K562 treated with DMSO at 1 percent for 12 hours (cell line): ENCODE measurements around the gene FARP2. TPM values are rescaled to one million over a fixed set of nuclear protein-coding genes. Genes with fewer than 3 reads are reported as not detected.

Source experiments
- total RNA-seq: library from RNA; unstranded; fragments of 300-600 nt; gene quantifications from 2 replicates; pipeline ENCODE4 v1.2.3, GENCODE V29; 2022; ENCODE audit not compliant: insufficient read depth

The FARP2 gene, protein sequence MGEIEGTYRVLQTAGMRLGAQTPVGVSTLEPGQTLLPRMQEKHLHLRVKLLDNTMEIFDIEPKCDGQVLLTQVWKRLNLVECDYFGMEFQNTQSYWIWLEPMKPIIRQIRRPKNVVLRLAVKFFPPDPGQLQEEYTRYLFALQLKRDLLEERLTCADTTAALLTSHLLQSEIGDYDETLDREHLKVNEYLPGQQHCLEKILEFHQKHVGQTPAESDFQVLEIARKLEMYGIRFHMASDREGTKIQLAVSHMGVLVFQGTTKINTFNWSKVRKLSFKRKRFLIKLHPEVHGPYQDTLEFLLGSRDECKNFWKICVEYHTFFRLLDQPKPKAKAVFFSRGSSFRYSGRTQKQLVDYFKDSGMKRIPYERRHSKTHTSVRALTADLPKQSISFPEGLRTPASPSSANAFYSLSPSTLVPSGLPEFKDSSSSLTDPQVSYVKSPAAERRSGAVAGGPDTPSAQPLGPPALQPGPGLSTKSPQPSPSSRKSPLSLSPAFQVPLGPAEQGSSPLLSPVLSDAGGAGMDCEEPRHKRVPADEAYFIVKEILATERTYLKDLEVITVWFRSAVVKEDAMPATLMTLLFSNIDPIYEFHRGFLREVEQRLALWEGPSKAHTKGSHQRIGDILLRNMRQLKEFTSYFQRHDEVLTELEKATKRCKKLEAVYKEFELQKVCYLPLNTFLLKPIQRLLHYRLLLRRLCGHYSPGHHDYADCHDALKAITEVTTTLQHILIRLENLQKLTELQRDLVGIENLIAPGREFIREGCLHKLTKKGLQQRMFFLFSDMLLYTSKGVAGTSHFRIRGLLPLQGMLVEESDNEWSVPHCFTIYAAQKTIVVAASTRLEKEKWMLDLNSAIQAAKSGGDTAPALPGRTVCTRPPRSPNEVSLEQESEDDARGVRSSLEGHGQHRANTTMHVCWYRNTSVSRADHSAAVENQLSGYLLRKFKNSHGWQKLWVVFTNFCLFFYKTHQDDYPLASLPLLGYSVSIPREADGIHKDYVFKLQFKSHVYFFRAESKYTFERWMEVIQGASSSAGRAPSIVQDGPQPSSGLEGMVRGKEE
- 4.6 and 20.2 TPM in 2 replicates for total RNA-seq

DNA sequence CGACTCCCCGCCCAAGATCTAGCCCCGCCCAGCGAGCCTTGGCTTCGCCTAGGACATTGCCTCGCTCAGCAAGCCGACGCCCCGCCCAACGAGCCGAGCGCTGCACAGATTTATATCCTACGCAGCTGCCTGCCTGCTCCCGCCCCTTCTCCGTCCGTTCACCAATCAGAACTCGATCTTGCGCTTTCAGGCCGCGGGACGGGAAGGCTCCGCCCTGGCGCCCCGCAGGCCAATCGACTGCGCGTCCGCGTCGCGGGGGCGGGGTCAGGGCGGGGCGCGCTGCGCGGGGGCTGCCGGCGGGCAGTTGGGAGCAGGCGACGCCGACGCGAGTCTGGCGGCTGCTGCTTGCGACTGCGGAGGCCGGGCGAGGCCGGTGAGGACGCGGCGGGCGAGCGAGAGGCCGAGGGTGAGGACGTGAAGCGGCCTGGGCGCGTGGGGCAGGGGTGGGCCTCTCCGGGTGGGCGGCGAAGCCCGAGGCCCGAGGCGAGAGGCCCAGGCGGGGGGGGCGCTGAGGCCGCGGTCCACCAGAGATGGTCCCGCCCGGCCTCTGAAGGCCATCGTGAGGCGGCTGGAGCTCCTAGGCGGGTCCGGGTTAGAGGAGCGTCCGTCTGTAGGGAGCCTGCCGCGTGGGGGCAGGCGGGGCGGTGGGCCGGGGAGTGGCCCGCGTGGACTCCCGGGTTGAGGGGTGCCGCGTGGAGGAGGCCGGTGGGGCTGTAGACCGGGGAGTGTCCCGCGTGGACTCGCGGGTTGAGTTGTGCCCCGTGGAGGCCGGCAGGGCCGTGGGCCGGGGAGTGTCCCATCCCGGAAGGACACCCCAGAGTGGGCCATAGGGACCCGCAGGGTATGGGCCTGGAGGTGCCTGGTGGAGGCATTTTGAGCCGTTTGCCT, at the start of gene FARP2:
Gene FARP2 (plus strand): TSS at position 303 of the 888 bp plus-strand sequence. CDS start 16,823 bp downstream, outside the sequence.

DNA sequence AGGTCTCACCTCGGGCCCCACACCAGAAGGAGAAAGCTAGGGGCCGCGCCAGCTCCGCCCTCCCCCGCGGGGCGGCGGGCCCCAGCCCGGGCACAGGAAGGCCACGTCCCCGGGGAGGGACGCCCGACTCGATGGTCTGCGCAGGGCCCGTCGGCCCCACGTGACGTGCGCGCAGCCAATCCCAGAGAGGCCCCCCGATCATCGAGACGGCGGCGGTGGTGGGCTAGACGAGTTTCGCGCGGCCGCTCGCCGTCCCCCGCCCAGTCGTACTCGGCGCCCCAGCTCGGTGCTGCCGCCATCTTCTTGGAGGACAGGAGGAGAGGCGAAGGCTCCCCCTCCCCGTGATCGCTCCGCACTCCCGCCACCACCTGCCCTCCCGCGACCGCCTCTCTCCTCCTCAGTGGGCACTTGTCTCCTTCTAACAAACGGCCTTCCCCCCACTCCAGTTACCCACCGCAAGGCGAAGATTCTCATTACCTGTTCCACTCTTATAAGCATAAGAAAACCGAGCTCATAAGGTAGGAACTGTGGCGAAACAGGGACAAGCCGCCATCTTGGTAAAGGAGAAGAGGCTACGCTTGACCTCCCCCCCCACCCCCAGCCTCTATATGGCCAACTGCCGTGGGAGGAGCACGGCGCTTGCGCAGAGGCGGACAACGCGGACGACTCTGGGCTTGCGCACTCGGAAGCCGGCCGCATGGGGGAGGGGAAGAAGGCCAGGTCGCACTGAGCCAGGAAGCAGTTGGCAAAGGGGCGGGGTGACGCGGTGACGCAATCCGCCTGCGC, 40.8 kb upstream of the FARP2 start, which contains the start of gene HDLBP:
Gene HDLBP (minus strand): TSS at position 580 of the 786 bp plus-strand sequence. CDS start 48,803 bp downstream, outside the sequence.

DNA sequence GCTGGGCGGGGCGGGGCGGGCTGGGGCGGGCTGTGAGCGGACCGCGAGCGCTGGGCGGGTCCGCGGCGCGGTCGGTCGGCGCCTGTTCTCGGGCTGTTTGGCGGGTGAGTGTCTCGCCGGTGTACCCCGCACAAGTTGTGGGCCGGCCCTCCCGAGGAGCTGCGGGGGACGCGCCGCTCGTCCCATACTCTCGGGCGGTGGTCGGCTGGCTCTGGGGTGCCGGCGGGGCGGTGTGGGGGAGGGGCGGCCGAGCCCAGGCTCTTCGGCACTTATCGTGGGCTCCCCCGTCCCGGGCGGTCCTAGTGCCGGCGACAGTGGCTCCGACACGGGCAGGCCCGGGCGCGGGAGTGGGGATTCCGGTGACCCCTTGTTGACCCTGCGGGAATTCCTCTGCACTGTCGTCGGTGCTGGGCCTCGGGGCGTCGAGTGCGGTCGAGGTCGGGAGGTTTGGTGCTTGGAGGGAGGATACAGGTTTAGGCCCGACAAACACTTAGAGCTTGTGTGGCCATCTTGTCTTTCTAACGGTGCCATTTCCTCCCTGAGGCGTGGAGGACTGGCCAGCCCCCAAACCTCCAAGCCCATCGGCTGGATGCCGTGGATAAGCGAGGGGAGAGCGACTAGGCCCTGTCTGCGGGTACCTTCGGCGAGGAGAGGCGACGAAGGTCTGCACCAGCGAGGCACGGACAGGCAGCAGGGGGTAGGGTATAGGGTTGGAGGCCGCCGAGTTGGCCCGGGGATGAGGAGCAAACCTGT, 40.0 kb upstream of the FARP2 start, which contains the start of gene SEPTIN2:
Gene SEPTIN2 (plus strand): TSS at position 47 of the 753 bp plus-strand sequence. CDS start 8,308 bp downstream, outside the sequence.

DNA sequence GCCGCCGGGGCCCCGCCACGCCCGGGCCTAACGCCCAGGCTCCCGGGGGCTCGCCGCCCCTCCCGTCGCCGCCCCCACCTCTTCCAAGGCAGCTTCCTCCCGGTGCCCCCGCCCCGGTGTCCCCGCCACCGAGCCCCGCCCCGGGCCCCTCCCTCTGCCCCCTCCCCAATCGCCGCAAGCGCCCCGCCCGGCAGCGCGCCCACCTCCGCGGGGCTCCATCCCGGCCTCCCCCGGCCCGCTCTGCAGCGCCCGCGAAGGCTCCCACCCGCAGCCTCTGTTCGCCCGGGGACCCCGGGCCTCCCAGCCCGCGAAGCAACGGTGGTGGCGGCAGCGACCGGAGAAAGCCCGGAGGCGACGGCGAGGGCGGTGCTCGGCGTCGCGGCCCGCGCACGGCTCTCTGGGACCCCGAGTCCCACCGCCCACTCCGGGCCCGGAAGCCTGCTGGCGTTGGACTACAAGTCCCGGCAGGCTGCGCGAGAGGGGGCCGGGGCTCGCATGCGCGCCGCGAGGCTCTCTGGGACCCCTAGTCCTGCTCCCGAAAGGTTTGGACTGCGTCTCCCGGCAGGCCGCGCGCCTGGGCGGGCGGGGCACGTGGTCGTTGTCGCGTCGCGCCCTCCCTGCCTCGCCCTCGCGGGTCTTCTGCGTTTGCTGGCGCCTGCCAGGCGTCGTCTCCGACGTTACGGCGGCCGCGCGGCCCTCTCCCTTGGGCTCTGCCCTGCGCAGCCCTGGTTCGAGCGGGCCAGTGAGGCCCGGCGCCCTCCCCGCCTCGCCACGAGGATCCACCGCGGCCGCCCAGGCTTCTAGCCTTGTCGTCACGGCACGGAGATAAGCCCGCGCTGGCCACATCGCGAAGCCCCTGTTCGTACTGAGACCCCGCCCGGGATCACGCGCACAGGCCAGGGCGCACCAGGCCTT, 152.4 kb downstream of the FARP2 start, which contains the start of gene STK25:
Gene STK25 (minus strand): TSS at position 345 of the 915 bp plus-strand sequence. CDS start 549 bp downstream, outside the sequence.

Other genes with a start within 250 kb of the FARP2 start
- 4.0 and 15.7 TPM in 2 replicates for gene PASK, start 206.8 kb upstream of the FARP2 start, total RNA-seq
- 54.1 and 92.5 TPM in 2 replicates for gene PPP1R7, start 205.8 kb upstream of the FARP2 start, total RNA-seq
- gene ANO7, start 167.6 kb upstream of the FARP2 start, total RNA-seq, result 0.51 and 1.3 TPM in 2 replicates
- 86.9 and 149 TPM in 2 replicates for gene HDLBP, start 40.6 kb upstream of the FARP2 start, total RNA-seq
- gene SEPTIN2, start 40.4 kb upstream of the FARP2 start, total RNA-seq, result 37.4 and 100 TPM in 2 replicates
- gene STK25, start 152.3 kb downstream of the FARP2 start, total RNA-seq, result 72.7 and 78.1 TPM in 2 replicates
- gene BOK, start 202.5 kb downstream of the FARP2 start, total RNA-seq, result 2.0 and 2.1 TPM in 2 replicates